HepG2 (cell line): Measurements from ENCODE around the gene NARS2.
"Not testable (repeated sequence)": the region's sequence is repeated elsewhere in the genome, so short reads cannot be mapped to it uniquely, and the experiment has no call there.

Source experiments
- ATF3 ChIP-seq: sonication (generic); formaldehyde crosslinking; IDR thresholded peaks from 2 replicates; pipeline ENCODE4 v1.4.0; 2020; ENCODE audit warnings: missing genetic modification reagents
- E2F1 ChIP-seq: sonication (generic); formaldehyde crosslinking; IDR thresholded peaks from 2 replicates; pipeline ENCODE4 v1.5.0; 2020; ENCODE audit warnings: missing genetic modification reagents
- JUN ChIP-seq: sonication (generic); formaldehyde crosslinking; IDR thresholded peaks from 2 replicates; pipeline ENCODE4 v1.4.0; 2020; ENCODE audit warnings: mild to moderate bottlenecking, missing genetic modification reagents
- MXD1 ChIP-seq: sonication (generic); formaldehyde crosslinking; IDR thresholded peaks from 2 replicates; pipeline ENCODE4 v1.4.0; 2020; ENCODE audit warnings: mild to moderate bottlenecking, missing genetic modification reagents
- PHF8 ChIP-seq: sonication (generic); formaldehyde crosslinking; IDR thresholded peaks from 2 replicates; pipeline ENCODE4 v1.5.0; 2020; ENCODE audit warnings: missing genetic modification reagents
- SRSF1 ChIP-seq: fragments of 200-400 bp; formaldehyde crosslinking; optimal IDR thresholded peaks from 2 replicates; pipeline ENCODE3; 2017; ENCODE audit warnings: mild to moderate bottlenecking, low read depth, low read length, moderate library complexity
- TERF1 ChIP-seq: sonication (generic); formaldehyde crosslinking; IDR thresholded peaks from 2 replicates; pipeline ENCODE4 v1.8.0; 2022; ENCODE audit warnings: mild to moderate bottlenecking, missing genetic modification reagents, moderate library complexity
- YY1 ChIP-seq: IDR thresholded peaks from 2 replicates; pipeline ENCODE4 v1.6.1; 2011; ENCODE audit warnings: low read length, low read depth, moderate library complexity, mild to moderate bottlenecking; ENCODE audit not compliant: insufficient read depth, insufficient replicate concordance

GRCh38 chr11:78609321-78609720, 34.7 kb upstream of the NARS2 start:
- TF ChIP-seq TERF1 (CRISPR knock-in tag); JUN; ATF3 (CRISPR knock-in tag); PHF8 (CRISPR knock-in tag); SRSF1; YY1; E2F1 (CRISPR knock-in tag); MXD1 (CRISPR knock-in tag): not testable (repeated sequence)
